Skin epidermis (tissue), 12 donors: Measurements from ENCODE around the gene KDM4C.
"Not testable (repeated sequence)": the region's sequence is repeated elsewhere in the genome, so short reads cannot be mapped to it uniquely, and the experiment has no call there.

Experiments
- H3K27ac ChIP-seq, 21 experiments: fragments of 200-600 bp; sonication (generic) in 11 of 21; one replicate each; pipeline ENCODE4 v1.5.0; 2020; ENCODE audit warnings: mild to moderate bottlenecking in 3 of 21, inconsistent platforms in 2 of 21, moderate library complexity in 2 of 21
- H3K4me3 ChIP-seq, 7 experiments: fragments of 200-600 bp; sonication (generic) in 2 of 7; one replicate each; pipeline ENCODE4 v1.5.0; 2020; ENCODE audit warnings: inconsistent platforms in 2 of 7, mild to moderate bottlenecking in 2 of 7, moderate library complexity in 1 of 7

Gene KDM4C

GRCh38 chr9:6761306-6761705 lies 3.5 kb downstream of the KDM4C start:
- H3K27ac ChIP-seq = no peak overlapping the region
- H3K4me3 ChIP-seq = no peak overlapping the region

GRCh38 chr9:6763244-6763643 lies 5.5 kb downstream of the KDM4C start:
- Histone ChIP-seq H3K4me3 (no peak overlapping the region), H3K27ac (no peak overlapping the region)

GRCh38 chr9:6764011-6764410 lies 6.2 kb downstream of the KDM4C start:
- no peak overlapping the region for H3K4me3 ChIP-seq
- H3K27ac ChIP-seq = no peak overlapping the region

- Histone ChIP-seq H3K27ac (no peak overlapping the region), H3K4me3 (no peak overlapping the region)
Measured at GRCh38 chr9:6764523-6764922, 6.8 kb downstream of the KDM4C start.

- no peak overlapping the region for H3K4me3 ChIP-seq
- no peak overlapping the region for H3K27ac ChIP-seq
Measured at GRCh38 chr9:6764950-6765349, 7.2 kb downstream of the KDM4C start.

- Histone ChIP-seq H3K4me3 (no peak overlapping the region), H3K27ac (no peak overlapping the region)
Measured at GRCh38 chr9:6765396-6765795, 7.6 kb downstream of the KDM4C start.

GRCh38 chr9:6766606-6767005 lies 8.8 kb downstream of the KDM4C start:
- Histone ChIP-seq H3K4me3 (no peak overlapping the region), H3K27ac (no peak overlapping the region)

- not testable (repeated sequence) for H3K4me3 ChIP-seq, H3K27ac ChIP-seq
Measured at GRCh38 chr9:6768587-6768986, 10.8 kb downstream of the KDM4C start.

- no peak overlapping the region for H3K4me3 ChIP-seq
- H3K27ac ChIP-seq = no peak overlapping the region
Measured at GRCh38 chr9:6771722-6772121, 13.9 kb downstream of the KDM4C start.

- H3K27ac ChIP-seq = no peak overlapping the region
- H3K4me3 ChIP-seq = no peak overlapping the region
Measured at GRCh38 chr9:6777213-6777902, 19.6 kb downstream of the KDM4C start.

GRCh38 chr9:6779417-6780241 lies 21.9 kb downstream of the KDM4C start:
- Histone ChIP-seq H3K4me3 (no peak overlapping the region), H3K27ac (no peak overlapping the region)

GRCh38 chr9:6780690-6781089 lies 22.9 kb downstream of the KDM4C start:
- Histone ChIP-seq H3K27ac (no peak overlapping the region), H3K4me3 (no peak overlapping the region)

GRCh38 chr9:6781476-6781875 lies 23.7 kb downstream of the KDM4C start:
- H3K4me3 ChIP-seq = no peak overlapping the region
- H3K27ac ChIP-seq = no peak overlapping the region

- no peak overlapping the region for H3K27ac ChIP-seq
- H3K4me3 ChIP-seq = no peak overlapping the region
Measured at GRCh38 chr9:6782345-6782744, 24.6 kb downstream of the KDM4C start.

GRCh38 chr9:6782981-6783380 lies 25.2 kb downstream of the KDM4C start:
- Histone ChIP-seq H3K4me3 (no peak overlapping the region), H3K27ac (no peak overlapping the region)

GRCh38 chr9:6783753-6784152 lies 26.0 kb downstream of the KDM4C start:
- Histone ChIP-seq H3K27ac (no peak overlapping the region), H3K4me3 (no peak overlapping the region)

- Histone ChIP-seq H3K27ac (no peak overlapping the region), H3K4me3 (no peak overlapping the region)
Measured at GRCh38 chr9:6785682-6786081, 27.9 kb downstream of the KDM4C start.

GRCh38 chr9:6787793-6788161 lies 30.0 kb downstream of the KDM4C start:
- Histone ChIP-seq H3K27ac (peak overlapping the region in 1 of 21 experiments; percentile 29), H3K4me3 (no peak overlapping the region)

GRCh38 chr9:6788162-6789016 lies 30.6 kb downstream of the KDM4C start:
- peak overlapping the region in 1 of 21 experiments; percentile 32 for H3K27ac ChIP-seq
- H3K4me3 ChIP-seq = no peak overlapping the region

GRCh38 chr9:6789017-6789338 lies 31.2 kb downstream of the KDM4C start:
- H3K4me3 ChIP-seq, H3K27ac ChIP-seq: not testable (repeated sequence)

GRCh38 chr9:6790866-6791265 lies 33.1 kb downstream of the KDM4C start:
- H3K4me3 ChIP-seq = no peak overlapping the region
- H3K27ac ChIP-seq = no peak overlapping the region
